GM18526 (cell line): ENCODE measurements around the gene ETNK2.

Source experiments
- POLR2A ChIP-seq: IDR thresholded peaks from 3 replicates; pipeline ENCODE4 v1.6.1; 2011; ENCODE audit not compliant: insufficient read length; ENCODE audit errors: extremely low read depth

ETNK2 gene

DNA sequence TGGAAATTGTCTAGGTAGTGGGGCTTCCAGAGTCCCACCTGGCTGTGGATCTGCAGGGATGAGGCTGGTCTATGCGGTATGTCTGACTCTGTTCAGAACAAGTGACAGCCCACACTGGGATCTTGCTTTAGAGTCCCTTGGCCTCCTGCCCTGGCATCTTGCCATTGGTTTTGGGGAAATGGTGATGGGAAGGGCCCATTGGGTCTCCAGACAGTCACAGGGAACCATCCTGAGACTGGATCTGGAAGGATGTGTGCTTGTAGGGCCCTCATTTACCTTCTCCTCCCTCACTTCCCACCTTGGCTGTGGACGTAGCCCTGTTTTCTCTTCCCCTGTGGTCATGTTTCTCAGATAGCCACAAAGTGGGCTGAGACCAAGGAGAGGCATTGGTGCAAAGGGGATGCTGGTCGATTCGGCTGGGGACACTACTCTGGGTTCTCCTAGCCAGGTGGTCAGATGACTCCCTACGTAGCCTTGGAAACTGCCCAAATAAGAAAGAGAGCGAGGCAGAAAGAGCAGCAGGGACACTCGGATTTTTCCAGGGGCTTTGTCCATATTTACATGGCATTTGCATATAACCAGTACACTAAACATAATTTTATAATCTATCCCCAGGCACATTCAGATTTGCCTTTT is 63.8 kb downstream of the ETNK2 start:
- no peak for TF ChIP-seq POLR2A

DNA sequence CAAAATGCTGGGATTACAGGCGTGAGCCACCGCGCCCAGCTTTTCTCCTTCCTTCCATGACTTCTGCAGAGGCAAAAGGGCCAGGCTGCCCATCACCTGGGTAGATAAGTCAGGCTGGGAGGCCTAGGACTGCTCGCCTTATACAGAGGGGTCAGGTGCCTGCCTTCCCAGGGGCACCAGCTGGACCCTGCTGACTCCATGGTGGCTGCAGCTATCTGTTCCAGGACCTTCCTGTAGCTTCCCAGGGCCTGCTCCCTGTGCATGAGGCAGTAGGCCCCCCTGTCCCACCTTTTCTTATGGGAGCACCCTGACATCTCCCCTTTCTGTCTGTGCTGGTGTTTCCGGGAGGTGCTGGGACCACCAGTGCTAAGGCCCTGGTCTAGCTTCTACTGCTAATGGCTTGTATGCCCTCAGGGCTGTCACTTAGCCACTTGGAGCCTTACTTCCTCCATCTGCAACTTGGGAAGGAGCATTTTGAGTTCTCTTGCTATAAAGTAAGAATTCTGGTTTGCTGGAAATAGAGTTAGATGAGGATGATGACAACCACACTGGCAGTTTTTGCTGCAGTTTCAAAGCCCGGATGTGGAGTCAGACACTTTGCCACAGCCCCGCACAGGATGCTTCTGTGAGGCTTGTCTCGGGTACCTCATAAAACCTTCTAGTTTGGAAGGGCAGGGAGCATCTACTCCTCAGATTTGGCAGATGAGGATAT is 64.5 kb downstream of the ETNK2 start:
- TF ChIP-seq POLR2A: no peak

DNA sequence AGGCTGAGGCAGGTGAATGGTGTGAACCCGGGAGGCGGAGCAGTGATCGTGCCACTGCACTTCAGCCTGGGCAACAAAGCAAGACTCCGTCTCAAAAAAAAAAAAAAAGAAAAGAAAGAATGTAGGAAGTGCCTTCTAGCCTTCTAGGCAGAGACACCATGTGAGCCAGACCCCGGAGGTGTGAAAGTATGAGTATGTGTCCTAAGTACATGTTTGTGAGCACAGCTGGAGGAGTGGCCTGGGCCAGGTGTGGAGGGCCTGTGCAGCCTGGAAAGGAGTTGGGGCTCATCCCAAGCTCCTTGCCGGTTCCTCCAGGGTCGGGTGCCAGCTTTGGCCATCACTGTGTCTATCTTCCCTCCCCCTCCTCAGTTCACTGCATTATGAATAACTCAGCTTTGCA is 66.0 kb downstream of the ETNK2 start:
- TF ChIP-seq POLR2A: no peak

DNA sequence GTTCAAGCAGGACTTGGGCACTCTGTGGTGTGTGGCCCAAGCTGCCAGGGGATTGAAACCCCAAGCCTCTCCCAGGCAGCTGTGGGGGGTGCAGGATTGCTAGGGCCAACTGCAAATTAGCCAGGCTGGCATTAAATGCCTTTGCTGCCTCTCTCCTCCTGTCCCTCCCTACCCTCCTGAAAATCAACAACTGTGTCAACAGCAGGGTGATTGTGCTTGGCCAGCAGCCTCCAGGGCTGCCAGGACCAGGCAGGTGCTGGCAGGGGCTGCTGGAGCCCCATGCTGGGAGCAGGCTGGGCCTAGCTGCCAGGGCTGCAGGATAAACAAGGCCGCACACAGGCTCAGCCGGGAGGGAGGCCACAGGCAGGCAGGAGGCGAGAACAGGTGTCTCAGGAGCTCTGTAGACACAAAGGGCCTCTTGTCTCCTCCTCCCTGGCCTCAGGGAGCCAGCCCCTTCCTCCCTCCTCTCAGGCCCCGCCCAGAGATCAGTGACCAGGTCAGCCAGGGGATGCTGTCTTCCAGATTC is 67.5 kb downstream of the ETNK2 start:
- no peak for TF ChIP-seq POLR2A

DNA sequence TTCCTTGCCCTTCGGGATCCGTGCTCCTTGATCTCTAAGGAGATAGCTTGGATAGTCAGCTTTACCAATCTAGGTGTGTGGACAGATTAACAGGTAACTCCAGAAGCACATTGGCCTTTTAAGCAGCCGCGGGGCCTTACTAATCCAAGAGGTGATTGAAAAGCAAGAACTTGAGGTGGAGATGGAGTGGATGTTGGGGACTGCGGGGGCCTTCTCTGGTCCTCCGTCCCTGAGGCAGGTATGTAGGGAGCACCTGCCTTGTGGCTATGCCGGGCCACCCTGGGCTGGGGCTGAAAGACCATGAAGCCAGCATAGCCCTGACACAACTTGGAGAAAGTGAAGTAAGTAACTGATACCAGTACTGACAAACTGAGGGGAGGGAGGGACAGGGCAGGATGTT is 68.4 kb downstream of the ETNK2 start:
- no peak for TF ChIP-seq POLR2A

DNA sequence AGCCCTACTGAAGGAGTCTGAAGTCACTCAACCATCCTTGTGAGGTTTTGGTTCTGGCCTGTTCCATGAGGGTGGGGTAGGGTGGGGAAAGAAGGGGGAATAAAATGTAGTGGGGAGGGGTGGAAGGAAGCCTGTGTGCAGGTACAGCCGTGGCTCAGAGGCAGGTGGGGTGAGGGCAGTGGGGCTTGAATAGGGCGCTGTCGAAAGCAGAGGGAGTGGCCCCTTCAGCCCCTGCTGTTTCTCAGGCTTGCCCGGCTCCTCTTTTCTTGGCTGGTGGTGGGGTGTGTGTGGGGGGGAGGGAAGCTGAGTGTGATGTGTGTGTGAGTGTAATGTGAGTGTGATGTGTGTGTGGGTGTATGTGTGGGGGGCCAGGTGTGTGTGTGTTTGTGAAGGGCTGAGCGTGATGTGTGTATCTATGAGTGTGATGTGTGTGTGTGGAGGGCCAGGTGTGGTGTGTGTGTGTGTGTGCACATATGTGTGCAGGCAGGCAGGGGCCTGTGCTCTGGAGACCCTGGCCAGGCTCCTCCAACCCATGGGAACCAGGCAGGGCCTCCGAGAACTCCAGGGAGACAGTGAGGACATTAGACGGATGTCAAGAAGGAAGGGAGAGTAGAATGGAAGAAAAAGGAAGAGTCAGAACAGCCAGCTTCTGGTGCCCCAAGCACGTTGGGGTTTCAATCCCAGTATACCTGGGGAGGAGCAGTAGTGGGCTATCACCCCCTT is 69.9 kb downstream of the ETNK2 start:
- no peak for TF ChIP-seq POLR2A

DNA sequence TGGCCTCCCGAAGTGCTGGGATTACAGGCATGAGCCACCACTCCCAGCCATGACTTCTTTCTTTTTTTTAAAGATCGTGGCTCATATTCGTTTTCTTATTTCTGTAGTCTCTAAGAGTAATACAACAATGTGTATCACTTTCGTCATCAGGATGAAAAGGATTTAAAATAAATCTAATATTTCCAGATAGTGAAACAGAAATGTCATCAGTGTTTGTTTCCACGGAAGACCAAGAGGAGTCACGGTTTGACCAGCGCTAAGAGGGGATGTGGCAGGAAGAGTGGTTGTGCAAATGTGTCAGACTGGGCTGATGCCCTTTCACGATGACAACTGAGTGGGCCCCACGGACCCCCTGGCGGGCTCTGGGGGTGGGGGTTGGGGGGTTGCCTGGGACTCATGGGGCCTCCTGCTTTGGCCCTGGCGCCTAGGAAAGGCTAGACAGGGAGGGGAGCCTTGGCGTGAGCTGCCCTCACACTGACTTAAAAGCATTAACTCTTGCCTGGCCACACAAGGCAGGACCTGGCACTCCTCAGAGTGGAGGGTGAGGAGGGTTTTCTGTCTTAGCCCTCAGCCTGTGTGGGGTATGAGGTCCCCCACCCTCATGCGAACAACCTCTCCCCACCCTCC is 70.6 kb downstream of the ETNK2 start:
- no peak for TF ChIP-seq POLR2A
